ENCODE results near the gene CXCL5.
A peak's percentile ranks its signal among the peaks of the same experiment; 100 is the strongest.

CXCL5 gene

DNA sequence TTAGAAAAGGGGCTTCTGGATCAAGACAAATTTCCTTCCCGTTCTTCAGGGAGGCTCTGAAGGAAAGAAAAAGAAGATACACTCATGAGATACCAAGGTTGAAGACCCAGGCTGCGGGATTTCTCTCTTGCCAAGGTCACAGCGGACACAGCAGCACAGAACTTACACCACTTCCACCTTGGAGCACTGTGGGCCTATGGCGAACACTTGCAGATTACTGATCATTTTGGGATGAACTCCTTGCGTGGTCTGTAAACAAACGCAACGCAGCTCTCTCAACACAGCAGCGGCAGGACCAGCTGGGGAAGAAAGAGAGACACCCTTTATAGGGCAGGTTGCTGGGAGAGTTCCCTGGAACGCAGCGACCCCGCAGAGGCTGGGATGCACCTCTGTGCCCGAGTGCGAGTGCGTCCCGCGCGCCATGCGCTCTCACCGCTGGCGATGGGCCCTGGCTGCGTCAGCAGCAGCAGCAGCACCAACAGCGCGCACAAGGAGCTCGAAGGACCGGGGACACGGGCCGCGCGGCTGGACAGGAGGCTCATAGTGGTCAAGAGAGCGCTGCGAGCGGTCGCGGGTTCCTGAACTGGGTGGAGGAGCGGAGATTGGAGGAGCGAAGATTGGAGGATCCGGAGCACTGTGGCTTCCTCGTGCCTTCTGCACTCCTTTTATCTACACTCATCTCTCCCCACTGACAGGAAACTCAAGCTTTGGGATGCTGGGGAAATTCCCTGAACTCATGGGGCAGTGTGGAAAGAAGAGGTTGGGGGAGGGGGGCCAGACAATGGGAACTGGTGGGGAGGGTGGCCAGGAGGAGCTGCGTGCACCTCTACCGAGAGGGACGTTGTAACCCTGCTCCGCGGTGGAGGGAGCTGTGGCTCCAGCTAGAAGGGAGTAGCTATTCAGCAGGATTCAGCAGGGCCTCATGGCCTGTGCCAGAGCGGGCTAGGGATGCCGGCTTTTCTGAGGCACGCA, at the start of gene CXCL5:
TSS of gene CXCL5 (minus strand) at position 638 of the 972 bp plus-strand sequence. CDS start at position 542, 96 bp downstream.
- H3K4me3 Mint-ChIP-seq = no peak within 1 kb of the TSS
- no peaks in the 10 kb centered on the region for H3K36me3 Mint-ChIP-seq (ENCODE audit: low read depth)
- no peaks in the 10 kb centered on the region for H3K9me3 Mint-ChIP-seq
- peaks cover 21% of the 10 kb centered on the region for H3K27me3 Mint-ChIP-seq
- no peak within 1 kb of the TSS for H3K27ac Mint-ChIP-seq
- no peaks in the 10 kb centered on the region for H3K4me1 Mint-ChIP-seq (ENCODE audit: low read depth)
- DNase-seq = no peak

- Mint-ChIP-seq H3K4me3 (no peak overlapping the region), H3K27ac (no peak overlapping the region), H3K4me1 (ENCODE audit: low read depth) (no peaks in the 10 kb centered on the region), H3K9me3 (peaks cover 7% of the 10 kb centered on the region), H3K27me3 (peaks cover 11% of the 10 kb centered on the region), H3K36me3 (ENCODE audit: low read depth) (no peaks in the 10 kb centered on the region)
- DNase-seq = no peak
Measured at GRCh38 chr4:74047152-74047551, 48.7 kb upstream of the CXCL5 start.

DNA sequence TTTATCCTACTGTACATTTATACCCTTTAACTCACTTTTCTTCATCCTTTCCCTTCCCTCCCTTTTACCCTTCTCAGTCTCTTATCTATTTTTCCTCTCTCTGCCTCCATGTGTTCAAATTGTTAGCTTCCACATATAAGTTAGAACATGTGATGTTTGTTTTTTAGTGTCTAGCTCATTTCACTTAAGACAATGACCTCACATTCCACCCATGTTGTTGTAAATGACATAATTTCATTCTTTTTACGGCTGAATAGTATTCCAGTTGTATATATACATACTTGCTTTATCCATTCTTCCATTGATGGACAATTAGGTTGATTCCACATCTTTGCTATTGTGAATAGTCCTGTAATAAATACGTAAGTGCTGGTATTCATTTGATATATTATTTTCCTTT, 47.3 kb upstream of the CXCL5 start:
- no peak overlapping the region for H3K27ac Mint-ChIP-seq
- no peak for DNase-seq
- H3K4me3 Mint-ChIP-seq = no peak overlapping the region
- no peaks in the 10 kb centered on the region for H3K4me1 Mint-ChIP-seq (ENCODE audit: low read depth)
- H3K27me3 Mint-ChIP-seq = peaks cover 18% of the 10 kb centered on the region
- peaks cover 2% of the 10 kb centered on the region for H3K9me3 Mint-ChIP-seq
- H3K36me3 Mint-ChIP-seq (ENCODE audit: low read depth) = no peaks in the 10 kb centered on the region

GRCh38 chr4:74045247-74045646, 46.8 kb upstream of the CXCL5 start:
- DNase-seq = no peak
- Mint-ChIP-seq H3K4me1 (ENCODE audit: low read depth) (no peaks in the 10 kb centered on the region), H3K4me3 (no peak overlapping the region), H3K27ac (no peak overlapping the region), H3K27me3 (peaks cover 22% of the 10 kb centered on the region), H3K36me3 (ENCODE audit: low read depth) (no peaks in the 10 kb centered on the region), H3K9me3 (peaks cover 2% of the 10 kb centered on the region)

GRCh38 chr4:74044677-74045076, 46.2 kb upstream of the CXCL5 start:
- H3K36me3 Mint-ChIP-seq (ENCODE audit: low read depth) = no peaks in the 10 kb centered on the region
- DNase-seq = no peak
- no peak overlapping the region for H3K27ac Mint-ChIP-seq
- no peak overlapping the region for H3K4me3 Mint-ChIP-seq
- H3K9me3 Mint-ChIP-seq = peaks cover 2% of the 10 kb centered on the region
- H3K4me1 Mint-ChIP-seq (ENCODE audit: low read depth) = no peaks in the 10 kb centered on the region
- peaks cover 26% of the 10 kb centered on the region for H3K27me3 Mint-ChIP-seq

DNA sequence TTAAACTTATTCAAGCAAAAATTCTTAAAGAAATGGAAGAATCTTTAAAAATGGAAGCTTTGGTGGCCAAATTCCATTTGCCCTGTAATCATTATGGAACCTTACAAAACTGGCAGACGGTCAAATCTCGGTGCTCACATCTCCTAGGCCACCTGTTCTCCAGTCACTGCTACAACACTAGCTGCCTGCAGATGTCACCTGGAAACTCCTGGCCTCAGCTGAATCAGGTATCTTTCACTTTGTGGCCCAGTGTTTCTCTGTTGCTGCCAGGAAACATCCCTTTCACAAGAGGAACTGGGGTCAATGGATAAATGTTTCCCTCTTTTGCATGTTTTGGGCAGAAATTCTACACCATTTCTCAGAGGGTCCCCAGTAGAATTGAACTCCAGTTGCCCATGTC, 44.2 kb upstream of the CXCL5 start:
- Mint-ChIP-seq H3K27ac (no peak overlapping the region), H3K4me3 (no peak overlapping the region), H3K36me3 (ENCODE audit: low read depth) (no peaks in the 10 kb centered on the region), H3K9me3 (no peaks in the 10 kb centered on the region), H3K4me1 (ENCODE audit: low read depth) (peaks cover 9% of the 10 kb centered on the region), H3K27me3 (peaks cover 42% of the 10 kb centered on the region)
- DNase-seq = no peak

GRCh38 chr4:74041418-74041817, 42.9 kb upstream of the CXCL5 start:
- Mint-ChIP-seq H3K27me3 (peaks cover 49% of the 10 kb centered on the region), H3K4me1 (ENCODE audit: low read depth) (peaks cover 9% of the 10 kb centered on the region), H3K27ac (no peak overlapping the region)

DNA sequence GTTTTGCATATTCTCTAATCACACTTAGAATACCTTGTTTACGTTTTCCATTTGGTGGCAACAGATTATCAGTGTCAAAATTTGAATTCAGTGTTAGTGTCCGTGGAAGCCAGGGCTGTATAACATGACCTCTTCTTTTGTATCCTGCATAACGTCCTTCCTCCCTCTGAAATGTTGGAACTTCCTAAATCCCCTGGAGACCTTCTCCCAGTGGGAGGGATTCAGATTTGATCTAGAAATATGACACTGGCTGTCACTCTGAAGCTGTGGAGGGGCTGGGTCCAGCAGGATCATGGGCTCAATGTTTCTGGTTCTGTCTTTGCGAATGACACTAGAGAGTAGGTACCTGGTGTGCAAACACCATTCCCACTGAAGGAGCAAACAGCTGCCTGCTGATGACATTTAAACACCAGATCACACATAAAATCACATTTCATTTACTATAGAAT, 40.9 kb upstream of the CXCL5 start:
- peak overlapping the region; percentile 67 for H3K4me3 Mint-ChIP-seq
- DNase-seq = no peak
- H3K4me1 Mint-ChIP-seq (ENCODE audit: low read depth) = peaks cover 9% of the 10 kb centered on the region
- no peak overlapping the region for H3K27ac Mint-ChIP-seq
- H3K36me3 Mint-ChIP-seq (ENCODE audit: low read depth) = no peaks in the 10 kb centered on the region
- H3K27me3 Mint-ChIP-seq = peaks cover 59% of the 10 kb centered on the region
- no peaks in the 10 kb centered on the region for H3K9me3 Mint-ChIP-seq

More at GRCh38 chr4:74041418-74041817, 42.9 kb upstream of the CXCL5 start:
- H3K4me3 Mint-ChIP-seq = no peak overlapping the region
- H3K9me3 Mint-ChIP-seq = no peaks in the 10 kb centered on the region
- no peak for DNase-seq
- no peaks in the 10 kb centered on the region for H3K36me3 Mint-ChIP-seq (ENCODE audit: low read depth)

- no peaks in the 10 kb centered on the region for H3K9me3 Mint-ChIP-seq
Measured at GRCh38 chr4:74038425-74039314, 40.2 kb upstream of the CXCL5 start, which contains the start of gene CXCL3. TSS of gene CXCL3 (minus strand) at chr4:74038689. CDS start at chr4:74038611, 78 bp downstream.

GRCh38 chr4:74038086-74038424, 39.6 kb upstream of the CXCL5 start:
- peak; percentile 29 for DNase-seq
- Mint-ChIP-seq H3K4me1 (ENCODE audit: low read depth) (peaks cover 9% of the 10 kb centered on the region), H3K4me3 (peak overlapping the region; percentile 68), H3K27ac (no peak overlapping the region), H3K27me3 (peaks cover 54% of the 10 kb centered on the region), H3K36me3 (ENCODE audit: low read depth) (no peaks in the 10 kb centered on the region), H3K9me3 (no peaks in the 10 kb centered on the region)

More at GRCh38 chr4:74038425-74039314, 40.2 kb upstream of the CXCL5 start, which contains the start of gene CXCL3:
- no peaks in the 10 kb centered on the region for H3K36me3 Mint-ChIP-seq (ENCODE audit: low read depth)
- H3K4me3 Mint-ChIP-seq = peak within 1 kb of the TSS; percentile 68
- peaks cover 9% of the 10 kb centered on the region for H3K4me1 Mint-ChIP-seq (ENCODE audit: low read depth)
- DNase-seq = peak; percentile 34
- H3K27ac Mint-ChIP-seq = no peak within 1 kb of the TSS
- H3K27me3 Mint-ChIP-seq = peaks cover 59% of the 10 kb centered on the region

GRCh38 chr4:74037076-74037955, 38.8 kb upstream of the CXCL5 start:
- H3K9me3 Mint-ChIP-seq = no peaks in the 10 kb centered on the region
- peak overlapping the region; percentile 68 for H3K4me3 Mint-ChIP-seq
- H3K36me3 Mint-ChIP-seq (ENCODE audit: low read depth) = no peaks in the 10 kb centered on the region
- H3K27ac Mint-ChIP-seq = no peak overlapping the region
- H3K4me1 Mint-ChIP-seq (ENCODE audit: low read depth) = peaks cover 9% of the 10 kb centered on the region
- no peak for DNase-seq
- peaks cover 56% of the 10 kb centered on the region for H3K27me3 Mint-ChIP-seq

DNA sequence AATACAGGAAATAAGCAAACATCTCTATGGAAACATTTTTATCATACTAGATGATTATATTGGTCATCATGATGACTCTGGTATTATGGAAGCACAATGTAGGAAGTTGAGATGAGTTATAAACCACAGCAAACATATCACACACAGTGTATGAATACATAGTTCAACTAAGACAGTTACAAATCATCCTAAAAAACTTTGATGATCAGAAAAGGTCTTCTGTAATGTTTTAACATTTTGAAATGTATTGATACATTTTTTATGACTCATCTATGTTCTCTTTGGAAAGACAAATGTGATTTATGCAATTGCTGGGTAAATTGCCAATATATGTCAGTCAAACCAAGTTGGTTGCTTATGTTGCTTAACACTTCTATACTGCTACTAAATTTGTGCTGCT, 35.3 kb upstream of the CXCL5 start:
- H3K9me3 Mint-ChIP-seq = no peaks in the 10 kb centered on the region
- DNase-seq = no peak
- H3K36me3 Mint-ChIP-seq (ENCODE audit: low read depth) = no peaks in the 10 kb centered on the region
- H3K4me1 Mint-ChIP-seq (ENCODE audit: low read depth) = peaks cover 3% of the 10 kb centered on the region
- H3K27ac Mint-ChIP-seq = no peak overlapping the region
- H3K4me3 Mint-ChIP-seq = no peak overlapping the region
- peaks cover 30% of the 10 kb centered on the region for H3K27me3 Mint-ChIP-seq

DNA sequence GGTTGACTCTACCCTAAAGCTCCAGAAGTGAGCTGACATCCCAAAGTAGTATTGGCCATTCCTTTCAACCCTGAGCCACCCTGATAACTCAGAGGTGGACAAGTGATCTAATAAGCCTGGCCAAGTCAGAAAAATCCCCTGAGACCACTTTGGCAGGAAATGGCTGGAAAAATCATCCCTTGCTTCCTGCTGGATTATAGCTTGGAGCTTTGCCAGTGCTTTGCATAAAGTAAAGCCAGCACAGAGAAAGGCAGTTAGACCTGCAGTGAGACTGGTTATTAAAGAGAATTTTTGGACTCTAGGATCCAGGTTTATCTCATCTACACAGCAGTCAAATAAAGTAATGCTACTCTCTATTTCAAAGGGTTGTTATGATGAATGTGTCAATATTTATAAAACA, 33.6 kb upstream of the CXCL5 start:
- Mint-ChIP-seq H3K27ac (no peak overlapping the region), H3K4me3 (no peak overlapping the region), H3K36me3 (ENCODE audit: low read depth) (no peaks in the 10 kb centered on the region), H3K9me3 (no peaks in the 10 kb centered on the region), H3K4me1 (ENCODE audit: low read depth) (no peaks in the 10 kb centered on the region), H3K27me3 (peaks cover 17% of the 10 kb centered on the region)
- no peak for DNase-seq

DNA sequence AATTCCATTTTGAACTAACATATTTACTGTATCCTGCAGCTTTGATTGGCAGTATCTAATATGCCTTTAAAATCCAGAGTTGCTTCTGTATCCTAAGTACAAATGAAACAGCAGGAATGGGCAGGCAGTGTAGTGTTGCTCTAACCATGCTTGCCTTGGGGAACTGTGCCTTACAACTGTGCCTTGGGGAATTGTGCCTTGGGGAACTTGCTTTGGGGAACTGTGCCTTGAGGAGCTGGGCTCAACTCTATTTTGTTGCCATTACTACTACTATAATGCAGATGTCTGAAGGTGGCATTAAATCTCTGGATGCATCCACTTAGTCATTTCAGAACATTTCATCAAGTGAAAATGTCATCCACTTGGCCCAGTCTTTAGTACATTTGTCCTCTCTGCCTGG, 33.1 kb upstream of the CXCL5 start:
- no peak overlapping the region for H3K27ac Mint-ChIP-seq
- no peaks in the 10 kb centered on the region for H3K9me3 Mint-ChIP-seq
- no peaks in the 10 kb centered on the region for H3K36me3 Mint-ChIP-seq (ENCODE audit: low read depth)
- peaks cover 16% of the 10 kb centered on the region for H3K27me3 Mint-ChIP-seq
- no peak for DNase-seq
- no peaks in the 10 kb centered on the region for H3K4me1 Mint-ChIP-seq (ENCODE audit: low read depth)
- H3K4me3 Mint-ChIP-seq = no peak overlapping the region
